ENCODE data around the gene PALLD.

DNA sequence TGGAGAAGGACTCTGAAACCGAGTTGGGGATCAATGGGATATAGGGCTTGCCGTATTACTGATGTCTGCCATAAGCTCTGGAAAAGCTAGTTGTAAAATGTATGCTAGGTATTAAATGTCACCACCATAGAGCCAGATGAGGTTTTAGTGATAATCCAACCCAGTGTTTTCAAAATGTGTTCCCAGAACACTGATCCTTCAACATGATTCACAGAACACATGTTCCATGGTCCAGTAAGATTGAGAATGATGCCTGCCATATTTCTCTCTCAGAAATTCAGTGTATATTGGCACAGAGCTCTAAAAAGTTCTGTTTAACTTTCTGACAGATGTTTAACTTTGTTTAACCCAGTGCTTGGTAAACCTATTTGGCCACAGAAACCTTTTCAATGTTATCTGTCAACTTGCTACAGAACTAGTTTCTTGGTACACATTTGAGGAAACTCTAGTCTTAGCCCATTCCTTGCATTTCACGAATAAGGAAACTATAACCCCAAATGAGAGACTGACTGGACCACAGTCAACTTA is 160.2 kb downstream of the PALLD start:
- TF ChIP-seq, protein P1, sequence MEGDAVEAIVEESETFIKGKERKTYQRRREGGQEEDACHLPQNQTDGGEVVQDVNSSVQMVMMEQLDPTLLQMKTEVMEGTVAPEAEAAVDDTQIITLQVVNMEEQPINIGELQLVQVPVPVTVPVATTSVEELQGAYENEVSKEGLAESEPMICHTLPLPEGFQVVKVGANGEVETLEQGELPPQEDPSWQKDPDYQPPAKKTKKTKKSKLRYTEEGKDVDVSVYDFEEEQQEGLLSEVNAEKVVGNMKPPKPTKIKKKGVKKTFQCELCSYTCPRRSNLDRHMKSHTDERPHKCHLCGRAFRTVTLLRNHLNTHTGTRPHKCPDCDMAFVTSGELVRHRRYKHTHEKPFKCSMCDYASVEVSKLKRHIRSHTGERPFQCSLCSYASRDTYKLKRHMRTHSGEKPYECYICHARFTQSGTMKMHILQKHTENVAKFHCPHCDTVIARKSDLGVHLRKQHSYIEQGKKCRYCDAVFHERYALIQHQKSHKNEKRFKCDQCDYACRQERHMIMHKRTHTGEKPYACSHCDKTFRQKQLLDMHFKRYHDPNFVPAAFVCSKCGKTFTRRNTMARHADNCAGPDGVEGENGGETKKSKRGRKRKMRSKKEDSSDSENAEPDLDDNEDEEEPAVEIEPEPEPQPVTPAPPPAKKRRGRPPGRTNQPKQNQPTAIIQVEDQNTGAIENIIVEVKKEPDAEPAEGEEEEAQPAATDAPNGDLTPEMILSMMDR (IDR thresholded peaks at IDR 0.05) = no peak
- TF ChIP-seq POLR2A (IDR thresholded peaks at IDR 0.05) = no peak
